MM.1S (cell line): ENCODE measurements around the gene TBC1D21.

Source experiments
- DNase-seq: peaks from one replicate; pipeline ENCODE4 v3.0.0-alpha.2; 2015
- H2AFZ ChIP-seq: fragments of 300-600 bp; sonication (generic); 2 replicates; pipeline ENCODE4 v1.6.0; 2016; ENCODE audit warnings: antibody characterized with exemption, low read length
- H3F3A ChIP-seq: fragments of 300-600 bp; sonication (generic); 2 replicates; pipeline ENCODE4 v1.6.1; 2016; ENCODE audit warnings: mild to moderate bottlenecking, antibody characterized with exemption, low read length, moderate library complexity, mixed read lengths; ENCODE audit not compliant: insufficient read depth
- H3K27ac ChIP-seq: fragments of 300-600 bp; sonication (generic); 2 replicates; pipeline ENCODE4 v1.5.1; 2016; ENCODE audit warnings: mild to moderate bottlenecking, low read length
- H3K27me3 ChIP-seq: fragments of 300-600 bp; sonication (generic); replicated peaks from 2 replicates; pipeline ENCODE4 v1.6.0; 2016; ENCODE audit warnings: low read length; ENCODE audit not compliant: insufficient read depth
- H3K36me3 ChIP-seq: fragments of 300-600 bp; sonication (generic); replicated peaks from 2 replicates; pipeline ENCODE4 v1.6.1; 2016; ENCODE audit warnings: mild to moderate bottlenecking, low read length, mixed read lengths; ENCODE audit not compliant: insufficient read depth
- H3K4me1 ChIP-seq: fragments of 300-600 bp; sonication (generic); 2 replicates; pipeline ENCODE4 v1.6.1; 2016; ENCODE audit warnings: low read length, mixed read lengths
- H3K4me2 ChIP-seq: fragments of 300-600 bp; sonication (generic); 2 replicates; pipeline ENCODE4 v1.6.0; 2016; ENCODE audit warnings: low read depth, low read length
- H3K4me3 ChIP-seq: fragments of 300-600 bp; sonication (generic); 2 replicates; pipeline ENCODE4 v1.5.1; 2016; ENCODE audit warnings: low read length, mixed read lengths
- H3K79me2 ChIP-seq: fragments of 300-600 bp; sonication (generic); 2 replicates; pipeline ENCODE4 v1.6.1; 2016; ENCODE audit warnings: mixed run types, low read length, mixed read lengths
- H3K9ac ChIP-seq: fragments of 300-600 bp; sonication (generic); 2 replicates; pipeline ENCODE4 v1.6.1; 2016; ENCODE audit warnings: low read length, mixed read lengths
- H3K9me2 ChIP-seq: fragments of 300-600 bp; sonication (generic); replicated peaks from 2 replicates; pipeline ENCODE4 v1.6.1; 2016; ENCODE audit warnings: mild to moderate bottlenecking, low read length, mixed read lengths; ENCODE audit not compliant: insufficient read depth
- H3K9me3 ChIP-seq: fragments of 300-600 bp; sonication (generic); replicated peaks from 2 replicates; pipeline ENCODE4 v1.6.1; 2016; ENCODE audit warnings: mild to moderate bottlenecking, low read length, mixed read lengths; ENCODE audit not compliant: insufficient read depth
- H4K20me1 ChIP-seq: fragments of 300-600 bp; sonication (generic); 2 replicates; pipeline ENCODE4 v1.6.1; 2016; ENCODE audit warnings: mild to moderate bottlenecking, low read length, moderate library complexity, mixed read lengths; ENCODE audit not compliant: insufficient read depth
- CTCF ChIP-seq: fragments of 300-600 bp; sonication (generic); IDR thresholded peaks from 2 replicates; pipeline ENCODE4 v1.5.1; 2016; ENCODE audit warnings: antibody characterized with exemption, low read length, mixed read lengths
- EZH2 ChIP-seq: fragments of 300-600 bp; sonication (generic); optimal IDR thresholded peaks from 2 replicates; pipeline ENCODE3; 2017; ENCODE audit warnings: low read depth, mild to moderate bottlenecking, antibody characterized with exemption, low read length, mixed read lengths
- EZH2phosphoT487 ChIP-seq: fragments of 300-600 bp; sonication (generic); IDR thresholded peaks from 2 replicates; pipeline ENCODE4 v1.6.1; 2018; ENCODE audit warnings: antibody characterized with exemption, low read length

The TBC1D21 gene

GRCh38 chr15:73849641-73850040 is 23.7 kb upstream of the TBC1D21 start:
- Histone ChIP-seq H3K9me2 (no peaks in the 10 kb centered on the region), H3K36me3 (no peaks in the 10 kb centered on the region), H3K4me3 (no peak overlapping the region), H3K9me3 (no peaks in the 10 kb centered on the region), H3K79me2 (no peaks in the 10 kb centered on the region), H3K4me1 (no peaks in the 10 kb centered on the region), H3F3A (no peaks in the 10 kb centered on the region), H4K20me1 (no peaks in the 10 kb centered on the region), H3K27ac (no peak overlapping the region), H3K27me3 (peaks cover 31% of the 10 kb centered on the region), H2AFZ (no peak overlapping the region), H3K9ac (no peak overlapping the region), H3K4me2 (no peak overlapping the region)
- DNase-seq = no peak
- no peak for TF ChIP-seq CTCF

GRCh38 chr15:73850228-73850627 is 23.1 kb upstream of the TBC1D21 start:
- no peaks in the 10 kb centered on the region for H4K20me1 ChIP-seq
- H3K9me2 ChIP-seq = no peaks in the 10 kb centered on the region
- no peaks in the 10 kb centered on the region for H3K79me2 ChIP-seq
- H3K9ac ChIP-seq = no peak overlapping the region
- H2AFZ ChIP-seq = no peak overlapping the region
- no peaks in the 10 kb centered on the region for H3K36me3 ChIP-seq
- H3K9me3 ChIP-seq = no peaks in the 10 kb centered on the region
- H3K27ac ChIP-seq = no peak overlapping the region
- H3K4me3 ChIP-seq = no peak overlapping the region
- H3K27me3 ChIP-seq = peaks cover 31% of the 10 kb centered on the region
- TF ChIP-seq CTCF (no peak), EZH2 (no peak), EZH2phosphoT487 (no peak)
- H3K4me1 ChIP-seq = no peaks in the 10 kb centered on the region
- no peak for DNase-seq
- H3F3A ChIP-seq = no peaks in the 10 kb centered on the region
- H3K4me2 ChIP-seq = no peak overlapping the region

- Histone ChIP-seq H3K9ac (no peak overlapping the region), H3K27ac (no peak overlapping the region), H3K27me3 (peaks cover 24% of the 10 kb centered on the region), H3K4me1 (no peaks in the 10 kb centered on the region), H3K9me3 (no peaks in the 10 kb centered on the region), H3F3A (no peaks in the 10 kb centered on the region), H3K4me2 (no peak overlapping the region), H3K36me3 (no peaks in the 10 kb centered on the region), H3K79me2 (no peaks in the 10 kb centered on the region), H2AFZ (no peak overlapping the region), H4K20me1 (no peaks in the 10 kb centered on the region), H3K4me3 (no peak overlapping the region), H3K9me2 (no peaks in the 10 kb centered on the region)
- TF ChIP-seq EZH2 (no peak), EZH2phosphoT487 (no peak), CTCF (no peak)
- DNase-seq = peak; percentile 78
Observed at GRCh38 chr15:73851689-73852088, 21.7 kb upstream of the TBC1D21 start.

- H3K9me3 ChIP-seq = no peaks in the 10 kb centered on the region
- peaks cover 30% of the 10 kb centered on the region for H3K27me3 ChIP-seq
- DNase-seq = no peak
Observed at GRCh38 chr15:73852507-73852906, 20.9 kb upstream of the TBC1D21 start.

More at GRCh38 chr15:73852507-73852906, 20.9 kb upstream of the TBC1D21 start:
- no peak overlapping the region for H3K4me2 ChIP-seq
- H3K36me3 ChIP-seq = no peaks in the 10 kb centered on the region
- no peak overlapping the region for H3K4me3 ChIP-seq
- no peaks in the 10 kb centered on the region for H3K79me2 ChIP-seq
- no peak overlapping the region for H2AFZ ChIP-seq
- no peaks in the 10 kb centered on the region for H4K20me1 ChIP-seq
- TF ChIP-seq CTCF (no peak), EZH2 (no peak), EZH2phosphoT487 (no peak)
- H3K27ac ChIP-seq = no peak overlapping the region
- H3K9ac ChIP-seq = no peak overlapping the region
- H3K9me2 ChIP-seq = no peaks in the 10 kb centered on the region
- no peaks in the 10 kb centered on the region for H3K4me1 ChIP-seq
- H3F3A ChIP-seq = no peaks in the 10 kb centered on the region
